GM23338 (cell line): Measurements from ENCODE around the gene NIPAL3.

Source experiments
- CREB1 ChIP-seq: fragments of 250-450 bp; sonication (Bioruptor Pico); IDR thresholded peaks from 2 replicates; pipeline ENCODE4 v1.5.0; 2020; ENCODE audit warnings: low read depth, mild to moderate bottlenecking, moderate library complexity
- CTCF ChIP-seq, 2 experiments: fragments of 200-600 bp in 1 of 2; sonication (generic) in 1 of 2; conservative IDR thresholded peaks; 2 replicates each; pipeline versions ENCODE4 v1.5.1 to v1.6.1; 2016 to 2017; ENCODE audit warnings: antibody characterized with exemption in 2 of 2, low read depth in 2 of 2, mild to moderate bottlenecking in 2 of 2, moderate library complexity in 1 of 2
- ETS1 ChIP-seq: IDR thresholded peaks from 2 replicates; pipeline ENCODE4 v1.6.1; 2016; ENCODE audit warnings: antibody characterized with exemption
- EZH2 ChIP-seq: fragments of 200-600 bp; sonication (generic); IDR thresholded peaks from one replicate; pipeline ENCODE4 v1.8.0; 2017; ENCODE audit warnings: antibody characterized with exemption, mild to moderate bottlenecking, low read depth; ENCODE audit not compliant: unreplicated experiment
- EZH2phosphoT487 ChIP-seq: fragments of 200-600 bp; sonication (generic); IDR thresholded peaks from one replicate; pipeline ENCODE4 v1.8.1; 2018; ENCODE audit warnings: antibody characterized with exemption; ENCODE audit not compliant: unreplicated experiment
- JUNB ChIP-seq: IDR thresholded peaks from one replicate; pipeline ENCODE4 v1.6.1; 2016; ENCODE audit warnings: antibody characterized with exemption; ENCODE audit not compliant: unreplicated experiment
- POLR2AphosphoS5 ChIP-seq: IDR thresholded peaks from 2 replicates; pipeline ENCODE4 v1.6.1; 2016; ENCODE audit warnings: antibody characterized with exemption, low read depth
- REST ChIP-seq: IDR thresholded peaks from one replicate; pipeline ENCODE4 v1.6.1; 2018; ENCODE audit warnings: antibody characterized with exemption; ENCODE audit not compliant: unreplicated experiment
- STAT1 ChIP-seq: IDR thresholded peaks from one replicate; pipeline ENCODE4 v1.6.1; 2016; ENCODE audit warnings: antibody characterized with exemption; ENCODE audit not compliant: unreplicated experiment
- ZNF114 ChIP-seq: fragments of 250-450 bp; sonication (Bioruptor Pico); IDR thresholded peaks from 2 replicates; pipeline ENCODE4 v1.5.0; 2020; ENCODE audit warnings: mild to moderate bottlenecking, moderate library complexity
- ZNF331 ChIP-seq: fragments of 250-450 bp; sonication (Bioruptor Pico); IDR thresholded peaks from 2 replicates; pipeline ENCODE4 v1.5.0; 2020; ENCODE audit warnings: low read depth, mild to moderate bottlenecking, moderate library complexity

DNA sequence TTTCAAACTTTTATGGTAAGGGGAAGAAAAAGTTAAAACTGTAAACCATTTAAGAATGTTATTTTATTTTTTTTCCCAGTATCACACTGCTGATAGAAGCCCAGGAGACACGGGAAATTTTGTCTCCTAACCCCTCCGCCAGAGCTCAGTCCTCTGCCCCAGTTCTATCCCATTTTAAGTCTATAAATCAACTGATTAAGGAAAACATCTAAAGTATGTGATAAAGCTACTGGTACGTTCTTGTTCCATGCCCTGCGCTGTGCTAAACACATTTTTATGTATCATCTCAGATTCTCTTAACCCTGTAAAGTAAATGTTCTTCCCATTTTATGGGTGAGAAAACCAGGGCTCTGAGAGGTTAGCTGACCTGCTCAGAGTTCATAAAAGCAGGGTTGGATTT, 34.7 kb downstream of the NIPAL3 start:
- TF ChIP-seq EZH2, result no peak
- no peak for TF ChIP-seq EZH2phosphoT487
- TF ChIP-seq CTCF (conservative IDR thresholded peaks at IDR 0.05; ENCODE audit: low read depth in 2 of 2), result no peak
- TF ChIP-seq JUNB, result no peak
- no peak for TF ChIP-seq ZNF114
- no peak for TF ChIP-seq REST
- no peak for TF ChIP-seq ZNF331 (CRISPR knock-in tag)
- TF ChIP-seq POLR2AphosphoS5, result no peak
- TF ChIP-seq ETS1, result no peak
- TF ChIP-seq STAT1, result no peak
- no peak for TF ChIP-seq CREB1 (CRISPR knock-in tag)
